NCI-H1092 treated with DMSO at 0.1 percent for 48 hours (cell line): ENCODE results near the gene ABL1.
"Not testable (repeated sequence)": the region's sequence is repeated elsewhere in the genome, so short reads cannot be mapped to it uniquely, and the experiment has no call there.

ENCODE experiments used
- DNase-seq: peaks from one replicate; lab custom pipeline; 2025; lab: John Stamatoyannopoulos, UW

Gene ABL1

GRCh38 chr9:130903194-130904069 lies 68.4 kb downstream of the ABL1 start:
- DNase-seq, result no peak

GRCh38 chr9:130904070-130905044 lies 69.3 kb downstream of the ABL1 start:
- DNase-seq, result no peak

- DNase-seq, result no peak
Observed at GRCh38 chr9:130905125-130905901, 70.3 kb downstream of the ABL1 start.

GRCh38 chr9:130905902-130906734 lies 71.1 kb downstream of the ABL1 start:
- DNase-seq, result no peak

GRCh38 chr9:130906735-130907416 lies 71.8 kb downstream of the ABL1 start:
- DNase-seq, result no peak

GRCh38 chr9:130908146-130908877 lies 73.3 kb downstream of the ABL1 start:
- DNase-seq, result no peak

- no peak for DNase-seq
Observed at GRCh38 chr9:130908878-130909355, 73.9 kb downstream of the ABL1 start.

- DNase-seq, result not testable (repeated sequence)
Observed at GRCh38 chr9:130910041-130910440, 75.0 kb downstream of the ABL1 start.

- not testable (repeated sequence) for DNase-seq
Observed at GRCh38 chr9:130910670-130911069, 75.6 kb downstream of the ABL1 start.

- no peak for DNase-seq
Observed at GRCh38 chr9:130911254-130912049, 76.4 kb downstream of the ABL1 start.

- no peak for DNase-seq
Observed at GRCh38 chr9:130912932-130913598, 78.0 kb downstream of the ABL1 start.

GRCh38 chr9:130913599-130914416 lies 78.8 kb downstream of the ABL1 start:
- no peak for DNase-seq

GRCh38 chr9:130914417-130915095 lies 79.5 kb downstream of the ABL1 start:
- no peak for DNase-seq

GRCh38 chr9:130915096-130915447 lies 80.0 kb downstream of the ABL1 start:
- no peak for DNase-seq

- no peak for DNase-seq
Observed at GRCh38 chr9:130917168-130917960, 82.3 kb downstream of the ABL1 start.
